ENCODE data around the gene GPLD1. TPM values are rescaled to one million over a fixed set of nuclear protein-coding genes. Genes with fewer than 3 reads are reported as not detected.

The GPLD1 gene
- total and polyA plus RNA-seq, 10 donors: 0.15 to 4.3 (median 1.8) TPM

- no peaks in the 10 kb centered on the region for H3K4me1 ChIP-seq
- intact Hi-C loops (cut with DNase I; ENCODE audit: low total_unique reads): no loop called here
- WGBS, 5 donors: 88 to 100% (median 97%) methylated on average over 1 of the region's 1 CpG
- DNase-seq: no peak
- H3K36me3 ChIP-seq: no peaks in the 10 kb centered on the region
- no peaks in the 10 kb centered on the region for H3K27me3 ChIP-seq (replicated peaks in 1 of 7)
- H3K4me3 ChIP-seq: no peak overlapping the region
- H3K9me3 ChIP-seq: no peaks in the 10 kb centered on the region
- no peak overlapping the region for H3K27ac ChIP-seq
- TF ChIP-seq POLR2AphosphoS5 (IDR thresholded peaks at IDR 0.05) (no peak), CTCF (IDR thresholded peaks at IDR 0.05 in 8 of 11, conservative IDR thresholded peaks at IDR 0.05 in 3 of 11) (no peak), POLR2A (IDR thresholded peaks at IDR 0.05) (no peak)
These were observed 12.3 kb downstream of the GPLD1 start for GRCh38 chr6:24477070-24477469.

- DNase-seq: no peak
- H3K4me3 ChIP-seq: no peak overlapping the region
- no peaks in the 10 kb centered on the region for H3K9me3 ChIP-seq
- H3K27me3 ChIP-seq (replicated peaks in 1 of 7): no peaks in the 10 kb centered on the region
- TF ChIP-seq POLR2A (IDR thresholded peaks at IDR 0.05) (no peak), CTCF (IDR thresholded peaks at IDR 0.05 in 8 of 11, conservative IDR thresholded peaks at IDR 0.05 in 3 of 11) (no peak), POLR2AphosphoS5 (IDR thresholded peaks at IDR 0.05) (no peak)
- no peaks in the 10 kb centered on the region for H3K36me3 ChIP-seq
- WGBS, 5 donors: 93 to 96% (median 95%) methylated on average over 6 of the region's 6 CpGs
- no peak overlapping the region for H3K27ac ChIP-seq
- intact Hi-C loops (cut with DNase I; ENCODE audit: low total_unique reads): no loop called here
- H3K4me1 ChIP-seq: no peaks in the 10 kb centered on the region
These were observed 12.7 kb downstream of the GPLD1 start for GRCh38 chr6:24476631-24477030.

- H3K27me3 ChIP-seq (replicated peaks in 1 of 7): no peaks in the 10 kb centered on the region
- H3K27ac ChIP-seq: no peak overlapping the region
- no peak overlapping the region for H3K4me3 ChIP-seq
- no peaks in the 10 kb centered on the region for H3K36me3 ChIP-seq
- H3K4me1 ChIP-seq: no peaks in the 10 kb centered on the region
- H3K9me3 ChIP-seq: no peaks in the 10 kb centered on the region
- DNase-seq: no peak
- intact Hi-C loops (cut with DNase I; ENCODE audit: low total_unique reads): no loop called here
- TF ChIP-seq POLR2AphosphoS5 (IDR thresholded peaks at IDR 0.05): no peak
- TF ChIP-seq POLR2A (IDR thresholded peaks at IDR 0.05): no peak
- no peak for TF ChIP-seq CTCF (IDR thresholded peaks at IDR 0.05 in 8 of 11, conservative IDR thresholded peaks at IDR 0.05 in 3 of 11)
These were observed 17.2 kb downstream of the GPLD1 start for GRCh38 chr6:24472181-24472580.

- no peaks in the 10 kb centered on the region for H3K36me3 ChIP-seq
- no peaks in the 10 kb centered on the region for H3K4me1 ChIP-seq
- no peaks in the 10 kb centered on the region for H3K9me3 ChIP-seq
- no peak overlapping the region for H3K27ac ChIP-seq
- TF ChIP-seq POLR2AphosphoS5 (IDR thresholded peaks at IDR 0.05): no peak
- TF ChIP-seq CTCF (IDR thresholded peaks at IDR 0.05 in 8 of 11, conservative IDR thresholded peaks at IDR 0.05 in 3 of 11): no peak
- TF ChIP-seq POLR2A (IDR thresholded peaks at IDR 0.05): no peak
- H3K4me3 ChIP-seq: no peak overlapping the region
- H3K27me3 ChIP-seq (replicated peaks in 1 of 7): no peaks in the 10 kb centered on the region
- WGBS, 5 donors: 91 to 98% (median 94%) methylated on average over 7 of the region's 7 CpGs
- intact Hi-C loops (cut with DNase I; ENCODE audit: low total_unique reads): no loop called here
- DNase-seq: no peak
These were observed 19.6 kb downstream of the GPLD1 start for GRCh38 chr6:24469811-24470210.
